Retinal pigment epithelial cell (primary cell): ENCODE data around the gene TNFRSF1B.

Source experiments
- DNase-seq: peaks from one replicate; pipeline ENCODE4 v3.0.0-alpha.2; 2010; ENCODE audit warnings: low read depth
- H3K4me3 ChIP-seq: 2 replicates; pipeline ENCODE4 v1.5.1; 2011; ENCODE audit warnings: mild to moderate bottlenecking, low read length, control low read depth, moderate library complexity
- CTCF ChIP-seq: conservative IDR thresholded peaks from 2 replicates; pipeline ENCODE4 v1.5.1; 2011; ENCODE audit warnings: low read depth, low read length, control low read depth, inconsistent platforms

The TNFRSF1B gene

DNA sequence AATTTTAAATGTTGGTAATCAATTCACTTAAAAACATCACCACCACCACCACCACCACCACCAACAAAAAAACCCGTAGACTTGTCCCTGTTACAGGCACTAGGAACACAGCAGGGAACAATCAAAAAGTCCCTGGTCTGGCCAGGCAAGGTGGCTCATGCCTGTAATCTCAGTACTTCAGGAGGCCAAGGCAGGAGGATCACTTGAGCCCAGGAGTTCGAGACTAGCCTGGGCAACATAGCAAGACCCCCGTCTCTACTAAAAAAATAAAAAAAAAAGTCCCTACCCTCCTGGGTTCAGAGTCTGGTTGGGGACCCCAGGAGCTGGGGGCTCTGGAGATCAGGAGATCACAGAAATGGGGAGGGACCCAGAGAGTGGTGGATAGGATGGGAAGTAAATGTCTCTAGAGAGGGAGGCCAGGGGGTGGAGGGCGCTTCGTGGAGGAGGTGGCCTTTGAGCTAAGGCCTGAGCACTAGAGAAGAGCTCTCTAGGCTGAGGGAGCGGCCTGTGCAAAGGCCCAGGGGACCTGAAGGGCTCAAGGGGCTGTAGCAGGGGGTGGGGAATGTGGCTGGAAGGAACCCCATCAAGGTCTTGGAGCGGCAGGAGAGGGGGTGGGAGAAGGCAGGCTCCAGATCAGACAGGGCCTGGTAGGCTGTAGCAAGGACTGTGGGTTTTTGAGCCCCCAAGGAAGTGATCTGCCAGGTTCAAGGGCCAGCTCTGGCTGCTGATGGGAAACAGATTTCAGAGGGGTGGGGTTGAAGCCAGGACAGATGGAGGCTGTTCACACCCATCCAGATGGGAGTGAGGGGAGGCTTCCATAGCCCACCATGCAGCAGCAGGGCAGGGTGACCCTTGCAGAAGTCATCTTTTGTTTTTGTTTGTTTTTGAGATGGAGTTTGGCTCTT is 38.2 kb downstream of the TNFRSF1B start:
- TF ChIP-seq CTCF: no peak
- H3K4me3 ChIP-seq: no peak overlapping the region
- DNase-seq: no peak

DNA sequence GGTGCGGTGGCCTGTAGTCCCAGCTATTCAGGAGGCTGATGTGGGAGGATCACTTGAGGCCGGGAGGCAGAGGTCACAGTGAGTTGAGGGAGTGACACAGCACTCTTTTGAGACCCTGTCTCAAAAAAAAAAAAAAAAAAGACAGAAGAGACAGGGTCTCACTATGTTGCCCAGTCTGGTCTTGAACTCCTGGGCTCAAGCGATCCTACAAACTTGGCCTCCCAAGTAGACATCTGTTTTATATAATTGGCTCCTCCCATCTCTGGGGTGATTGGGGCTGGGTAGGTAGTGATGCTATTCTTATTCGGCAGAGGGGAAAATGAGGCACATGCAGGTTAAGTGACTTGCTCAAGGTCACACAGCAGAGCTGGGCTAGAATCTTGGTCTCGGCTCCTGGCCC is 39.4 kb downstream of the TNFRSF1B start:
- no peak for TF ChIP-seq CTCF
- H3K4me3 ChIP-seq: no peak overlapping the region
- DNase-seq: no peak

DNA sequence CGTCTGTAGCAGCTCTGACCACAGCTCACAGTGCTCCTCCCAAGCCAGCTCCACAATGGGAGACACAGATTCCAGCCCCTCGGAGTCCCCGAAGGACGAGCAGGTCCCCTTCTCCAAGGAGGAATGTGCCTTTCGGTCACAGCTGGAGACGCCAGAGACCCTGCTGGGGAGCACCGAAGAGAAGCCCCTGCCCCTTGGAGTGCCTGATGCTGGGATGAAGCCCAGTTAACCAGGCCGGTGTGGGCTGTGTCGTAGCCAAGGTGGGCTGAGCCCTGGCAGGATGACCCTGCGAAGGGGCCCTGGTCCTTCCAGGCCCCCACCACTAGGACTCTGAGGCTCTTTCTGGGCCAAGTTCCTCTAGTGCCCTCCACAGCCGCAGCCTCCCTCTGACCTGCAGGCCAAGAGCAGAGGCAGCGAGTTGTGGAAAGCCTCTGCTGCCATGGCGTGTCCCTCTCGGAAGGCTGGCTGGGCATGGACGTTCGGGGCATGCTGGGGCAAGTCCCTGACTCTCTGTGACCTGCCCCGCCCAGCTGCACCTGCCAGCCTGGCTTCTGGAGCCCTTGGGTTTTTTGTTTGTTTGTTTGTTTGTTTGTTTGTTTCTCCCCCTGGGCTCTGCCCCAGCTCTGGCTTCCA is 40.1 kb downstream of the TNFRSF1B start:
- no peak overlapping the region for H3K4me3 ChIP-seq
- no peak for DNase-seq
- no peak for TF ChIP-seq CTCF

DNA sequence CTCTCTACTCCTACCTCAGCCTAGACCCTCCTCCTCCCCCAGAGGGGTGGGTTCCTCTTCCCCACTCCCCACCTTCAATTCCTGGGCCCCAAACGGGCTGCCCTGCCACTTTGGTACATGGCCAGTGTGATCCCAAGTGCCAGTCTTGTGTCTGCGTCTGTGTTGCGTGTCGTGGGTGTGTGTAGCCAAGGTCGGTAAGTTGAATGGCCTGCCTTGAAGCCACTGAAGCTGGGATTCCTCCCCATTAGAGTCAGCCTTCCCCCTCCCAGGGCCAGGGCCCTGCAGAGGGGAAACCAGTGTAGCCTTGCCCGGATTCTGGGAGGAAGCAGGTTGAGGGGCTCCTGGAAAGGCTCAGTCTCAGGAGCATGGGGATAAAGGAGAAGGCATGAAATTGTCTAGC is 41.5 kb downstream of the TNFRSF1B start:
- no peak for DNase-seq
- TF ChIP-seq CTCF: no peak
- no peak overlapping the region for H3K4me3 ChIP-seq

DNA sequence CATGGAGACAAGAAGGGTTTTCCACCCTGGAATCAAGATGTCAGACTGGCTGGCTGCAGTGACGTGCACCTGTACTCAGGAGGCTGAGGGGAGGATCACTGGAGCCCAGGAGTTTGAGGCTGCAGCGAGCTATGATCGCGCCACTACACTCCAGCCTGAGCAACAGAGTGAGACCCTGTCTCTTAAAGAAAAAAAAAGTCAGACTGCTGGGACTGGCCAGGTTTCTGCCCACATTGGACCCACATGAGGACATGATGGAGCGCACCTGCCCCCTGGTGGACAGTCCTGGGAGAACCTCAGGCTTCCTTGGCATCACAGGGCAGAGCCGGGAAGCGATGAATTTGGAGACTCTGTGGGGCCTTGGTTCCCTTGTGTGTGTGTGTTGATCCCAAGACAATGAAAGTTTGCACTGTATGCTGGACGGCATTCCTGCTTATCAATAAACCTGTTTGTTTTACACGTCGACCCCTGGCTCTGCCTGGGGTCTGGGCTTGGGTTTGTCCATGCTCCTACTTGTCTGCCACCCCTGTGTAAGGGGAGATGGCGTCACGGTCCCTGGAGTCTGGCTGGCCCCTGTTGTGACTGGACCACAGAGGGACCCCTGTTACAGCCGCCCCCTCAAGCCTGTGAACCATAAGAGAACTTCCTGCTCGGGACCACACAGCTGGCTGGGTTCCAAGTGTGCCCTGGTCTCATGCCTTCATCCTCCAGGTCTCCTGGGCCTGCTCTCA is 42.1 kb downstream of the TNFRSF1B start:
- DNase-seq: no peak
- H3K4me3 ChIP-seq: no peak overlapping the region
- peak; percentile 94 for TF ChIP-seq CTCF

DNA sequence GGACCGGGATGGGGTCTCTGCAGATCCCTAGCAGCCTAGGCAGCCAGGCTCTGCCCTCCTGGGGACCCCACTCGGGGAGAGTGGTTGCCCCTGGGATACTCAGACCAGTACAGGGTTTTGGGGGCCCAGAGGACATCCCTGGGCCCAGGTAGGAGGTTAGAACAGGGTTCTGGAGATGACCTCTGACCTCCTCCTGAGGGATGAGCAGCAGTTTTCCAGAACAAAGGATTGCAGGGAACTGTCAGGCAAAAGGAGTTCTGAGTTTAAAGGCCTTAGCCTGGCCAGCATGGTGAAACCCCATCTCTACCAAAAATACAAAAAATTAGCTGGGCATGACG is 42.7 kb downstream of the TNFRSF1B start:
- no peak for DNase-seq
- TF ChIP-seq CTCF: no peak

More for the DNA sequence above, 42.7 kb downstream of the TNFRSF1B start:
- H3K4me3 ChIP-seq: no peak overlapping the region
